Liver (tissue), 3 donors: ENCODE data around the gene INHBA.

ENCODE experiments used
- ATF3 ChIP-seq: IDR thresholded peaks from 2 replicates; pipeline ENCODE4 v1.6.1; 2016; ENCODE audit warnings: antibody characterized with exemption
- CTCF ChIP-seq: fragments of 150-350 bp; IDR thresholded peaks from 2 replicates; pipeline ENCODE4 v1.5.1; 2017; ENCODE audit warnings: improper control_type of control experiment, low read depth, low read length; ENCODE audit not compliant: missing input control
- GABPA ChIP-seq, 2 donors: IDR thresholded peaks in 1 of 2; conservative IDR thresholded peaks in 1 of 2; 2 replicates each; pipeline ENCODE4 v1.6.1; 2016; ENCODE audit warnings: antibody characterized with exemption in 2 of 2, mild to moderate bottlenecking in 1 of 2, moderate library complexity in 1 of 2
- JUND ChIP-seq, 2 donors: IDR thresholded peaks; 2 replicates each; pipeline ENCODE4 v1.6.1; 2016; ENCODE audit warnings: antibody characterized with exemption in 2 of 2
- NR2F2 ChIP-seq: IDR thresholded peaks from 2 replicates; pipeline ENCODE4 v1.6.1; 2016; ENCODE audit warnings: antibody characterized with exemption
- RAD21 ChIP-seq, 2 donors: IDR thresholded peaks; 2 replicates each; pipeline ENCODE4 v1.6.1; 2016; ENCODE audit warnings: antibody characterized with exemption in 2 of 2, mild to moderate bottlenecking in 2 of 2
- RXRA ChIP-seq, 2 donors: IDR thresholded peaks; 2 replicates each; pipeline ENCODE4 v1.6.1; 2017 to 2018; ENCODE audit warnings: antibody characterized with exemption in 2 of 2, mild to moderate bottlenecking in 1 of 2
- SP1 ChIP-seq: IDR thresholded peaks from 2 replicates; pipeline ENCODE4 v1.6.1; 2018; ENCODE audit warnings: antibody characterized with exemption, mild to moderate bottlenecking
- TAF1 ChIP-seq: conservative IDR thresholded peaks from 2 replicates; pipeline ENCODE4 v1.6.1; 2016; ENCODE audit warnings: antibody characterized with exemption, mild to moderate bottlenecking
- YY1 ChIP-seq: IDR thresholded peaks from 2 replicates; pipeline ENCODE4 v1.6.1; 2016; ENCODE audit warnings: antibody characterized with exemption, mild to moderate bottlenecking
- ZBTB33 ChIP-seq: IDR thresholded peaks from 2 replicates; pipeline ENCODE4 v1.6.1; 2016; ENCODE audit warnings: antibody characterized with exemption
- TF ChIP-seq, protein P1 (sequence below): IDR thresholded peaks from 2 replicates; pipeline ENCODE4 v1.6.1; 2016; ENCODE audit warnings: antibody characterized with exemption, mild to moderate bottlenecking
- TF ChIP-seq, protein P2 (sequence below): IDR thresholded peaks from 2 replicates; pipeline ENCODE4 v1.6.1; 2016; ENCODE audit warnings: antibody characterized with exemption
- donor health status: healthy.
- donor health status: healthy.

DNA sequence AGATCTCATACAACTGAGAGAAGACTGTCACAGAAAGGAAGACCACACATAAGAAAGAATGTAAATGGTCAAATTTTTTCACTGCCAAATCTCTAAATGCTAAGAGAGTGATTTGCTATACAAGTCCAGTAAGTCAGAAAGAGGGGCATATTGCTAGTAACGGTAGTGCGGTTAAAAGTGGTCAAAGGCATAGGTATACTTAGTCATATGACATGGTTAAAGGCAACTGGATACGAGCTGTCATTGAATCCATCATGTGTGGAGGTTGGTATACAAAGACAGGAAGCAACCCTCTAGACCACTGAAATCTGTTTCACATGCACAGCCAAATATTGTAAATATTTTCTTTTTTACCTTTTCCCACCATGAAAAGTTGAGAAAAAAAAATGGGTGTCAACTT is 4.8 kb downstream of the INHBA start:
- TF ChIP-seq, protein P1, sequence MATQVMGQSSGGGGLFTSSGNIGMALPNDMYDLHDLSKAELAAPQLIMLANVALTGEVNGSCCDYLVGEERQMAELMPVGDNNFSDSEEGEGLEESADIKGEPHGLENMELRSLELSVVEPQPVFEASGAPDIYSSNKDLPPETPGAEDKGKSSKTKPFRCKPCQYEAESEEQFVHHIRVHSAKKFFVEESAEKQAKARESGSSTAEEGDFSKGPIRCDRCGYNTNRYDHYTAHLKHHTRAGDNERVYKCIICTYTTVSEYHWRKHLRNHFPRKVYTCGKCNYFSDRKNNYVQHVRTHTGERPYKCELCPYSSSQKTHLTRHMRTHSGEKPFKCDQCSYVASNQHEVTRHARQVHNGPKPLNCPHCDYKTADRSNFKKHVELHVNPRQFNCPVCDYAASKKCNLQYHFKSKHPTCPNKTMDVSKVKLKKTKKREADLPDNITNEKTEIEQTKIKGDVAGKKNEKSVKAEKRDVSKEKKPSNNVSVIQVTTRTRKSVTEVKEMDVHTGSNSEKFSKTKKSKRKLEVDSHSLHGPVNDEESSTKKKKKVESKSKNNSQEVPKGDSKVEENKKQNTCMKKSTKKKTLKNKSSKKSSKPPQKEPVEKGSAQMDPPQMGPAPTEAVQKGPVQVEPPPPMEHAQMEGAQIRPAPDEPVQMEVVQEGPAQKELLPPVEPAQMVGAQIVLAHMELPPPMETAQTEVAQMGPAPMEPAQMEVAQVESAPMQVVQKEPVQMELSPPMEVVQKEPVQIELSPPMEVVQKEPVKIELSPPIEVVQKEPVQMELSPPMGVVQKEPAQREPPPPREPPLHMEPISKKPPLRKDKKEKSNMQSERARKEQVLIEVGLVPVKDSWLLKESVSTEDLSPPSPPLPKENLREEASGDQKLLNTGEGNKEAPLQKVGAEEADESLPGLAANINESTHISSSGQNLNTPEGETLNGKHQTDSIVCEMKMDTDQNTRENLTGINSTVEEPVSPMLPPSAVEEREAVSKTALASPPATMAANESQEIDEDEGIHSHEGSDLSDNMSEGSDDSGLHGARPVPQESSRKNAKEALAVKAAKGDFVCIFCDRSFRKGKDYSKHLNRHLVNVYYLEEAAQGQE: no peak
- TF ChIP-seq NR2F2 (no peak), SP1 (no peak), CTCF (no peak), JUND (IDR thresholded peaks at IDR 0.05) (no peak), GABPA (IDR thresholded peaks at IDR 0.05 in 1 of 2, conservative IDR thresholded peaks at IDR 0.05 in 1 of 2) (no peak), TAF1 (no peak), ZBTB33 (no peak), RAD21 (IDR thresholded peaks at IDR 0.05) (no peak), RXRA (IDR thresholded peaks at IDR 0.05) (no peak), YY1 (no peak), ATF3 (no peak)
- TF ChIP-seq, protein P2, sequence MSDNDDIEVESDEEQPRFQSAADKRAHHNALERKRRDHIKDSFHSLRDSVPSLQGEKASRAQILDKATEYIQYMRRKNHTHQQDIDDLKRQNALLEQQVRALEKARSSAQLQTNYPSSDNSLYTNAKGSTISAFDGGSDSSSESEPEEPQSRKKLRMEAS: no peak
